Skeletal muscle cell (primary cell): ENCODE results near the gene TRIM34.
"Not testable (repeated sequence)": the region's sequence is repeated elsewhere in the genome, so short reads cannot be mapped to it uniquely, and the experiment has no call there.

Experiments
- DNase-seq: peaks from one replicate; pipeline ENCODE4 v3.0.0-alpha.2; 2010; ENCODE audit warnings: low read depth
- H3K4me3 ChIP-seq: 2 replicates; pipeline ENCODE4 v1.5.1; 2011; ENCODE audit warnings: low read depth, mild to moderate bottlenecking, control low read depth, low read length, moderate library complexity

Gene TRIM34

GRCh38 chr11:5624489-5625279 lies at the start of gene TRIM34:
TRIM34 (plus strand) TSS chr11:5625001; CDS start chr11:5632332, 7,331 bp downstream.
- DNase-seq: no peak
- peak within 1 kb of the TSS; percentile 51 for H3K4me3 ChIP-seq

- H3K4me3 ChIP-seq: no peak overlapping the region
- no peak for DNase-seq
Measured at GRCh38 chr11:5575152-5575551, 49.6 kb upstream of the TRIM34 start.

- no peak overlapping the region for H3K4me3 ChIP-seq
- no peak for DNase-seq
Measured at GRCh38 chr11:5577101-5577500, 47.7 kb upstream of the TRIM34 start.

- DNase-seq: no peak
- no peak within 1 kb of the TSS for H3K4me3 ChIP-seq
Measured at GRCh38 chr11:5580577-5580976, 44.2 kb upstream of the TRIM34 start, which contains the start of gene OR52B6. OR52B6 (plus strand) TSS chr11:5580877; CDS start chr11:5580877, 0 bp downstream.

GRCh38 chr11:5581014-5581413 lies 43.8 kb upstream of the TRIM34 start:
- no peak overlapping the region for H3K4me3 ChIP-seq
- no peak for DNase-seq

GRCh38 chr11:5584458-5584857 lies 40.3 kb upstream of the TRIM34 start:
- H3K4me3 ChIP-seq, DNase-seq: not testable (repeated sequence)

- DNase-seq, H3K4me3 ChIP-seq: not testable (repeated sequence)
Measured at GRCh38 chr11:5589906-5590305, 34.9 kb upstream of the TRIM34 start.

GRCh38 chr11:5591613-5592012 lies 33.2 kb upstream of the TRIM34 start:
- no peak overlapping the region for H3K4me3 ChIP-seq
- DNase-seq: no peak

- no peak for DNase-seq
- H3K4me3 ChIP-seq: no peak overlapping the region
Measured at GRCh38 chr11:5592615-5593014, 32.2 kb upstream of the TRIM34 start.

GRCh38 chr11:5593146-5593545 lies 31.7 kb upstream of the TRIM34 start:
- no peak for DNase-seq
- H3K4me3 ChIP-seq: no peak overlapping the region

GRCh38 chr11:5596607-5597201 lies 28.1 kb upstream of the TRIM34 start, which contains the start of gene TRIM6:
TRIM6 (plus strand) TSS chr11:5596637; CDS start chr11:5596898, 261 bp downstream.
- no peak for DNase-seq
- H3K4me3 ChIP-seq: peak within 1 kb of the TSS; percentile 49

GRCh38 chr11:5597953-5598352 lies 26.8 kb upstream of the TRIM34 start:
- no peak for DNase-seq
- H3K4me3 ChIP-seq: no peak overlapping the region

- peak; percentile 67 for DNase-seq
- H3K4me3 ChIP-seq: no peak overlapping the region
Measured at GRCh38 chr11:5600374-5600851, 24.4 kb upstream of the TRIM34 start.

- H3K4me3 ChIP-seq, DNase-seq: not testable (repeated sequence)
Measured at GRCh38 chr11:5602791-5603190, 22.0 kb upstream of the TRIM34 start.

- H3K4me3 ChIP-seq: no peak overlapping the region
- no peak for DNase-seq
Measured at GRCh38 chr11:5603326-5603725, 21.5 kb upstream of the TRIM34 start.

GRCh38 chr11:5604896-5605295 lies 19.9 kb upstream of the TRIM34 start:
- no peak for DNase-seq
- no peak overlapping the region for H3K4me3 ChIP-seq

- H3K4me3 ChIP-seq: no peak overlapping the region
- DNase-seq: peak; percentile 74
Measured at GRCh38 chr11:5605849-5606248, 19.0 kb upstream of the TRIM34 start.

GRCh38 chr11:5608808-5609207 lies 16.0 kb upstream of the TRIM34 start:
- no peak overlapping the region for H3K4me3 ChIP-seq
- DNase-seq: no peak

GRCh38 chr11:5610446-5610845 lies 14.4 kb upstream of the TRIM34 start:
- H3K4me3 ChIP-seq: no peak overlapping the region

GRCh38 chr11:5611627-5612026 lies 13.2 kb upstream of the TRIM34 start:
- no peak for DNase-seq
- no peak overlapping the region for H3K4me3 ChIP-seq

More at GRCh38 chr11:5610446-5610845, 14.4 kb upstream of the TRIM34 start:
- DNase-seq: no peak

- peak; percentile 73 for DNase-seq
- H3K4me3 ChIP-seq: no peak overlapping the region
Measured at GRCh38 chr11:5618807-5619206, 6.0 kb upstream of the TRIM34 start.
